Hippocampal formation (tissue), 2 donors: ENCODE data around the gene CLDN15.
"Not testable (repeated sequence)": the region's sequence is repeated elsewhere in the genome, so short reads cannot be mapped to it uniquely, and the experiment has no call there.

Experiments used
- DNase-seq, 2 donors: peaks; one replicate each; lab custom pipeline; 2025; lab: John Stamatoyannopoulos, UW

The CLDN15 gene

GRCh38 chr7:101222275-101222830 is 15.2 kb downstream of the CLDN15 start:
- no peak for DNase-seq

GRCh38 chr7:101220295-101220694 is 17.3 kb downstream of the CLDN15 start:
- no peak for DNase-seq

- DNase-seq = no peak
These were observed 19.1 kb downstream of the CLDN15 start for GRCh38 chr7:101218236-101219125.

- peak; percentile 87 to 94 for DNase-seq
These were observed 20.0 kb downstream of the CLDN15 start, which contains the start of the genes PLOD3 and ZNHIT1 for GRCh38 chr7:101217388-101218235. TSS of gene PLOD3 (minus strand) at chr7:101217581. CDS start at chr7:101217274, 307 bp downstream. TSS of gene ZNHIT1 (plus strand) at chr7:101218165. CDS start at chr7:101218196, 31 bp downstream.

- no peak for DNase-seq
These were observed 20.7 kb downstream of the CLDN15 start for GRCh38 chr7:101216860-101217387.

- no peak for DNase-seq
These were observed 21.4 kb downstream of the CLDN15 start for GRCh38 chr7:101216001-101216859.

- no peak for DNase-seq
These were observed 25.6 kb downstream of the CLDN15 start for GRCh38 chr7:101212014-101212413.

GRCh38 chr7:101211501-101211900 is 26.1 kb downstream of the CLDN15 start:
- DNase-seq = no peak

- no peak for DNase-seq
These were observed 27.5 kb downstream of the CLDN15 start for GRCh38 chr7:101210143-101210542.

GRCh38 chr7:101208794-101209193 is 28.8 kb downstream of the CLDN15 start:
- no peak for DNase-seq

GRCh38 chr7:101207459-101207858 is 30.1 kb downstream of the CLDN15 start:
- DNase-seq = no peak

GRCh38 chr7:101206665-101207042 is 30.9 kb downstream of the CLDN15 start:
- DNase-seq = no peak

- DNase-seq = no peak
These were observed 31.5 kb downstream of the CLDN15 start for GRCh38 chr7:101205901-101206664.

GRCh38 chr7:101203740-101204738 is 33.6 kb downstream of the CLDN15 start:
- not testable (repeated sequence) for DNase-seq

- DNase-seq = no peak
These were observed 35.0 kb downstream of the CLDN15 start for GRCh38 chr7:101202603-101202918.

GRCh38 chr7:101201695-101202602 is 35.7 kb downstream of the CLDN15 start:
- no peak for DNase-seq

- no peak for DNase-seq
These were observed 36.6 kb downstream of the CLDN15 start, which contains the start of gene MOGAT3 for GRCh38 chr7:101200862-101201599. TSS of gene MOGAT3 (minus strand) at chr7:101201036. CDS start at chr7:101200854, 182 bp downstream.
